DOHH2 (cell line): ENCODE measurements around the gene ZNF865.

Experiments
- H3F3A ChIP-seq: fragments of 200-600 bp; sonication (generic), shearing (Covaris generic); 2 replicates; pipeline ENCODE4 v1.6.0; 2016; ENCODE audit warnings: antibody characterized with exemption, mild to moderate bottlenecking; ENCODE audit not compliant: control insufficient read depth, insufficient read depth
- H3K27ac ChIP-seq: fragments of 200-600 bp; sonication (generic); 2 replicates; pipeline ENCODE4 v1.5.1; 2014; ENCODE audit warnings: low read depth, mild to moderate bottlenecking, low read length, moderate library complexity
- H3K27me3 ChIP-seq: fragments of 200-600 bp; sonication (generic); 2 replicates; pipeline ENCODE4 v1.6.1; 2014; ENCODE audit warnings: mild to moderate bottlenecking, low read length, mixed read lengths; ENCODE audit not compliant: control insufficient read depth
- H3K36me3 ChIP-seq: fragments of 200-600 bp; sonication (generic); 2 replicates; pipeline ENCODE4 v1.6.1; 2014; ENCODE audit warnings: mild to moderate bottlenecking, low read length, moderate library complexity, mixed read lengths; ENCODE audit not compliant: control insufficient read depth
- H3K4me1 ChIP-seq: fragments of 200-600 bp; sonication (generic); 2 replicates; pipeline ENCODE4 v1.6.1; 2014; ENCODE audit warnings: mild to moderate bottlenecking, low read length, mixed read lengths; ENCODE audit not compliant: control insufficient read depth
- H3K4me2 ChIP-seq: fragments of 200-600 bp; sonication (generic); 2 replicates; pipeline ENCODE4 v1.6.0; 2014; ENCODE audit warnings: mild to moderate bottlenecking, low read length, moderate library complexity
- H3K4me3 ChIP-seq: fragments of 200-600 bp; sonication (generic); 2 replicates; pipeline ENCODE4 v1.5.1; 2014; ENCODE audit warnings: mild to moderate bottlenecking, low read length, mixed read lengths
- H3K79me2 ChIP-seq: fragments of 200-600 bp; sonication (generic); 2 replicates; pipeline ENCODE4 v1.6.1; 2014; ENCODE audit warnings: mild to moderate bottlenecking, low read length, mixed read lengths; ENCODE audit not compliant: control insufficient read depth
- H3K9me2 ChIP-seq: fragments of 200-600 bp; sonication (generic); replicated peaks from 2 replicates; pipeline ENCODE4 v1.6.1; 2014; ENCODE audit warnings: mild to moderate bottlenecking, low read length, mixed read lengths; ENCODE audit not compliant: control insufficient read depth
- H3K9me3 ChIP-seq: fragments of 200-600 bp; sonication (generic); 2 replicates; pipeline ENCODE4 v1.6.1; 2014; ENCODE audit warnings: antibody characterized with exemption, low read length, mixed read lengths; ENCODE audit not compliant: control insufficient read depth, insufficient read depth
- H4K20me1 ChIP-seq: fragments of 200-600 bp; sonication (generic); 2 replicates; pipeline ENCODE4 v1.6.0; 2014; ENCODE audit warnings: low read depth, mild to moderate bottlenecking, antibody characterized with exemption, low read length, moderate library complexity; ENCODE audit not compliant: control insufficient read depth, insufficient read depth
- CTCF ChIP-seq: fragments of 200-600 bp; sonication (generic); IDR thresholded peaks from one replicate; pipeline ENCODE4 v1.5.1; 2014; ENCODE audit warnings: antibody characterized with exemption, mild to moderate bottlenecking, low read depth, low read length; ENCODE audit not compliant: poor library complexity, severe bottlenecking
- EZH2phosphoT487 ChIP-seq: fragments of 200-600 bp; sonication (generic); IDR thresholded peaks from 2 replicates; pipeline ENCODE4 v1.6.1; 2017; ENCODE audit warnings: borderline replicate concordance, mild to moderate bottlenecking, antibody characterized with exemption, low read length, moderate library complexity, mixed read lengths

Gene ZNF865

GRCh38 chr19:55652311-55653128, 47.1 kb downstream of the ZNF865 start:
- H3K79me2 ChIP-seq = peaks cover 64% of the 10 kb centered on the region
- peak overlapping the region; percentile 82; the same call in 1 of the 2 replicates for H3K4me2 ChIP-seq
- no peak overlapping the region for H3K27ac ChIP-seq

GRCh38 chr19:55653651-55654322, 48.3 kb downstream of the ZNF865 start:
- no peaks in the 10 kb centered on the region for H3K9me3 ChIP-seq
- peaks cover 42% of the 10 kb centered on the region for H3K4me1 ChIP-seq
- H3K36me3 ChIP-seq = peaks cover 82% of the 10 kb centered on the region
- TF ChIP-seq CTCF = peak; percentile 99
- TF ChIP-seq EZH2phosphoT487 = no peak
- H3K4me3 ChIP-seq = peak overlapping the region; percentile 96
- no peaks in the 10 kb centered on the region for H3K27me3 ChIP-seq
- H3F3A ChIP-seq = no peaks in the 10 kb centered on the region
- peaks cover 16% of the 10 kb centered on the region for H4K20me1 ChIP-seq
- peak overlapping the region; percentile 82 for H3K4me2 ChIP-seq
- H3K27ac ChIP-seq = peak overlapping the region; percentile 91
- no peaks in the 10 kb centered on the region for H3K9me2 ChIP-seq
- peaks cover 65% of the 10 kb centered on the region for H3K79me2 ChIP-seq

More at GRCh38 chr19:55652311-55653128, 47.1 kb downstream of the ZNF865 start:
- Histone ChIP-seq H3K9me3 (no peaks in the 10 kb centered on the region), H3K4me1 (peaks cover 35% of the 10 kb centered on the region), H3F3A (peaks cover 3% of the 10 kb centered on the region), H3K27me3 (no peaks in the 10 kb centered on the region), H3K36me3 (peaks cover 82% of the 10 kb centered on the region), H4K20me1 (peaks cover 7% of the 10 kb centered on the region; the same call in 1 of the 2 replicates), H3K4me3 (peak overlapping the region; percentile 96; the same call in 1 of the 2 replicates), H3K9me2 (no peaks in the 10 kb centered on the region)
- TF ChIP-seq CTCF = no peak
- TF ChIP-seq EZH2phosphoT487 = no peak

GRCh38 chr19:55654323-55654867, 48.9 kb downstream of the ZNF865 start:
- H3K79me2 ChIP-seq = peaks cover 65% of the 10 kb centered on the region
- H3K9me2 ChIP-seq = no peaks in the 10 kb centered on the region
- H4K20me1 ChIP-seq = peaks cover 23% of the 10 kb centered on the region
- H3K4me1 ChIP-seq = peaks cover 42% of the 10 kb centered on the region
- no peaks in the 10 kb centered on the region for H3K27me3 ChIP-seq
- H3K27ac ChIP-seq = peak overlapping the region; percentile 91
- peak overlapping the region; percentile 96 for H3K4me3 ChIP-seq
- no peak for TF ChIP-seq CTCF
- no peak for TF ChIP-seq EZH2phosphoT487
- no peaks in the 10 kb centered on the region for H3K9me3 ChIP-seq
- no peaks in the 10 kb centered on the region for H3F3A ChIP-seq
- peak overlapping the region; percentile 82 for H3K4me2 ChIP-seq
- H3K36me3 ChIP-seq = peaks cover 82% of the 10 kb centered on the region
